ENCODE data around the gene GCHFR. TPM values are rescaled to one million over a fixed set of nuclear protein-coding genes. Genes with fewer than 3 reads are reported as not detected.

GCHFR gene
- total and polyA plus RNA-seq, 10 of the 15 experiments (the other 5 are each of a cell fraction or from before 2014, with no cell fraction given) = 10.5 to 94.0 (median 35.3) TPM

GRCh38 chr15:40812721-40813425, 49.0 kb downstream of the GCHFR start:
- in situ Hi-C loops (cut with MboI) (no loop called here), intact Hi-C loops (cut with micrococcal nuclease; ENCODE audit: unreplicated experiment) (no loop called here)
- Histone ChIP-seq H3K4me2 (ENCODE audit: control insufficient read depth, insufficient read depth) (no peak overlapping the region), H3K27ac (ENCODE audit: control insufficient read depth, insufficient read depth) (no peak overlapping the region), H3K36me3 (ENCODE audit: control insufficient read depth in 2 of 2, insufficient read depth in 2 of 2, low read length in 1 of 2) (peaks cover 0 to 8% of the 10 kb centered on the region in 2 experiments; a peak in 3 of 4 replicates), H3K79me2 (ENCODE audit: control insufficient read depth, insufficient read depth, low read length) (peaks cover 5% of the 10 kb centered on the region), H3K4me1 (ENCODE audit: control insufficient read depth, insufficient read depth, low read length) (peaks cover 12% of the 10 kb centered on the region; the same call in 1 of the 2 replicates), H4K20me1 (ENCODE audit: control insufficient read depth, insufficient read depth) (no peaks in the 10 kb centered on the region), H3K9ac (ENCODE audit: control insufficient read depth, insufficient read depth, low read length) (no peak overlapping the region), H3K4me3 (no peak overlapping the region), H3K27me3 (replicated peaks in 1 of 2; ENCODE audit: control insufficient read depth in 2 of 2, insufficient read depth in 2 of 2, low read length in 1 of 2) (no peaks in the 10 kb centered on the region), H3K9me3 (replicated peaks; ENCODE audit: control insufficient read depth, insufficient read depth, low read length) (no peaks in the 10 kb centered on the region), H2AFZ (ENCODE audit: control insufficient read depth, low read depth, low read length) (no peak overlapping the region)
- FAIRE-seq = no peak
- POLR2A ChIA-PET = interaction anchor here (0.6 kb wide), 1 partner anchor 29 kb away, joined by 4 read pairs; no protein-coding TSS in a partner anchor
- no peak for ATAC-seq
- SMC1A ChIA-PET (ENCODE audit: uncharacterized antibody, unreplicated experiment) = interaction anchor here (1.7 kb wide), 1 partner anchor 34 kb away, joined by 4 read pairs; no protein-coding TSS in a partner anchor
- RAD21 ChIA-PET (ENCODE audit: unreplicated experiment) = no interaction called here
- 94% methylated on average over 11 of the region's 12 CpGs for WGBS (ENCODE audit: insufficient coverage, insufficient replicate concordance, low lambda C conversion rate, missing lambda C conversion rate)
- CTCF ChIA-PET = interaction anchor here (1.2 kb wide), 1 partner anchor 50 kb away, joined by 3 read pairs; no protein-coding TSS in a partner anchor
- DNase-seq (ENCODE audit: low read depth, low spot score) = no peak
- TF ChIP-seq BHLHE40 (IDR thresholded peaks at IDR 0.05; ENCODE audit: borderline replicate concordance in 1 of 2, low read depth in 2 of 2, low read length in 1 of 2) (no peak), E2F8 (IDR thresholded peaks at IDR 0.05; ENCODE audit: low read depth, partially characterized antibody) (no peak), TCF12 (IDR thresholded peaks at IDR 0.05; ENCODE audit: low read depth, low read length) (no peak), IKZF2 (IDR thresholded peaks at IDR 0.05) (no peak), ZNF217 (IDR thresholded peaks at IDR 0.05) (no peak), POLR2A (IDR thresholded peaks at IDR 0.05; ENCODE audit: low read depth, low read length) (no peak)
- BruUV-seq (replicated peaks) = no TSS peak
